SK-N-SH (cell line): ENCODE data around the gene DDX21. TPM values are rescaled to one million over a fixed set of nuclear protein-coding genes. Genes with fewer than 3 reads are reported as not detected.
"Not testable (repeated sequence)": the region's sequence is repeated elsewhere in the genome, so short reads cannot be mapped to it uniquely, and the experiment has no call there.

ENCODE experiments used
- CTCF ChIA-PET: fragments of 300-600, 350-600 bp; formaldehyde crosslinking; extraction: SDS; loops from one replicate; lab custom pipeline; 2021; lab: Yijun Ruan, JAX
- POLR2A ChIA-PET: fragments of 350-600 bp; sonication (Branson Sonifier 250); formaldehyde crosslinking; extraction: SDS; loops from one replicate; lab custom pipeline; 2020; ENCODE audit warnings: antibody characterized with exemption, inconsistent platforms; lab: Yijun Ruan, JAX
- DNase-seq: peaks from one replicate; pipeline ENCODE4 v3.0.0; 2012
- H2AFZ ChIP-seq: fragments of 200-600 bp; sonication (generic); 2 replicates; pipeline ENCODE4 v1.8.1; 2016; ENCODE audit warnings: antibody characterized with exemption, mild to moderate bottlenecking, low read depth
- H3F3A ChIP-seq: fragments of 200-600 bp; sonication (generic); replicated peaks from 2 replicates; pipeline ENCODE3; 2016; ENCODE audit warnings: antibody characterized with exemption, mild to moderate bottlenecking; ENCODE audit not compliant: insufficient read depth
- H3K27ac ChIP-seq, 2 experiments: fragments of 200-500 bp in 1 of 2; fragments of 200-600 bp in 1 of 2; sonication (Bioruptor generic) in 1 of 2; sonication (generic), shearing (Covaris generic) in 1 of 2; 2 replicates each; pipeline versions ENCODE4 v1.5.1 to v1.6.1; 2014 to 2016; ENCODE audit warnings: low read depth in 2 of 2, inconsistent platforms in 1 of 2, low read length in 1 of 2, mild to moderate bottlenecking in 1 of 2, mixed read lengths in 1 of 2
- H3K27me3 ChIP-seq: fragments of 200-600 bp; sonication (generic), shearing (Covaris generic); 2 replicates; pipeline ENCODE4 v1.6.1; 2016; ENCODE audit warnings: mixed run types; ENCODE audit not compliant: insufficient read depth
- H3K36me3 ChIP-seq, 2 experiments: fragments of 200-500 bp in 1 of 2; fragments of 200-600 bp in 1 of 2; sonication (Bioruptor generic) in 1 of 2; sonication (generic) in 1 of 2; replicated peaks in 1 of 2; 2 replicates each; pipeline versions ENCODE3 to v1.5.1; 2014 to 2016; ENCODE audit warnings: low read length in 1 of 2, mild to moderate bottlenecking in 1 of 2; ENCODE audit not compliant: insufficient read depth in 2 of 2, control insufficient read depth in 1 of 2
- H3K4me1 ChIP-seq, 2 experiments: fragments of 200-500 bp in 1 of 2; fragments of 200-600 bp in 1 of 2; sonication (Bioruptor generic) in 1 of 2; sonication (generic), shearing (Covaris generic) in 1 of 2; 2 replicates each; pipeline versions ENCODE4 v1.5.1 to v1.6.1; 2014 to 2016; ENCODE audit warnings: low read depth in 1 of 2, low read length in 1 of 2, mixed run types in 1 of 2; ENCODE audit not compliant: insufficient read depth in 2 of 2, control insufficient read depth in 1 of 2
- H3K4me2 ChIP-seq: fragments of 200-600 bp; sonication (generic), shearing (Covaris generic); 2 replicates; pipeline ENCODE4 v1.6.1; 2017; ENCODE audit warnings: mixed run types
- H3K4me3 ChIP-seq, 2 experiments: fragments of 200-500 bp in 1 of 2; fragments of 200-600 bp in 1 of 2; sonication (Bioruptor generic) in 1 of 2; sonication (generic), shearing (Covaris generic) in 1 of 2; 2 replicates each; pipeline versions ENCODE4 v1.5.1 to v1.8.1; 2014 to 2016; ENCODE audit warnings: low read depth in 2 of 2, inconsistent platforms in 1 of 2, low read length in 1 of 2, mild to moderate bottlenecking in 1 of 2, mixed read lengths in 1 of 2, moderate library complexity in 1 of 2
- H3K79me2 ChIP-seq: fragments of 200-600 bp; sonication (generic); 2 replicates; pipeline ENCODE4 v1.8.1; 2017; ENCODE audit warnings: mild to moderate bottlenecking; ENCODE audit not compliant: insufficient read depth
- H3K9ac ChIP-seq: fragments of 200-600 bp; sonication (generic); 2 replicates; pipeline ENCODE4 v1.6.1; 2017; ENCODE audit warnings: mixed run types
- H3K9me2 ChIP-seq: fragments of 200-600 bp; sonication (generic); 2 replicates; pipeline ENCODE4 v1.6.1; 2017; ENCODE audit warnings: mixed run types
- H3K9me3 ChIP-seq: fragments of 200-600 bp; sonication (generic); 2 replicates; pipeline ENCODE4 v1.6.1; 2017; ENCODE audit warnings: mixed run types, mild to moderate bottlenecking, moderate library complexity
- H4K20me1 ChIP-seq: fragments of 200-600 bp; sonication (generic); 2 replicates; pipeline ENCODE4 v1.6.1; 2017; ENCODE audit warnings: mild to moderate bottlenecking, mixed run types; ENCODE audit not compliant: insufficient read depth
- ELF1 ChIP-seq: IDR thresholded peaks from 2 replicates; pipeline ENCODE4 v1.4.0; 2012
- NFIC ChIP-seq: IDR thresholded peaks from 2 replicates; pipeline ENCODE4 v1.4.0; 2012; ENCODE audit warnings: borderline replicate concordance
- POLR2AphosphoS5 ChIP-seq: IDR thresholded peaks from 2 replicates; pipeline ENCODE4 v1.6.1; 2012; ENCODE audit warnings: low read depth, low read length
- RXRA ChIP-seq: IDR thresholded peaks from 2 replicates; pipeline ENCODE4 v1.4.0; 2012; ENCODE audit warnings: low read depth, mild to moderate bottlenecking, borderline replicate concordance
- TAF1 ChIP-seq: IDR thresholded peaks from 2 replicates; pipeline ENCODE4 v1.6.1; 2012; ENCODE audit warnings: low read depth, mild to moderate bottlenecking, low read length, moderate library complexity, borderline replicate concordance
- TCF12 ChIP-seq: IDR thresholded peaks from 2 replicates; pipeline ENCODE4 v1.4.0; 2012
- WGBS: methylation state at CpG from one replicate; pipeline ENCODE4 v1.1.6; 2017; ENCODE audit warnings: low lambda C conversion rate; 5-methylcytosine and 5-hydroxymethylcytosine counted together
- polyA plus RNA-seq, 3 experiments: library from polyadenylated mRNA; depleted of rRNA; stranded (reverse); fragments of >200 nt; gene quantifications; 2 replicates each; pipeline ENCODE4 v1.2.3, GENCODE V29; 2012
- TF ChIP-seq, protein P1 (sequence below): fragments of 150-350 bp; IDR thresholded peaks from 2 replicates; pipeline ENCODE4 v1.6.1; 2016; ENCODE audit warnings: mild to moderate bottlenecking, low read depth, low read length
- TF ChIP-seq, protein P2 (sequence below): IDR thresholded peaks from 2 replicates; pipeline ENCODE4; 2012
- TF ChIP-seq, protein P3 (sequence below): IDR thresholded peaks from 2 replicates; pipeline ENCODE4 v1.4.0; 2012; ENCODE audit warnings: low read depth, borderline replicate concordance

The DDX21 gene
- polyA plus RNA-seq, 1 of the 3 experiments (the other 2 are of a cell fraction), result 40.1 TPM

DNA sequence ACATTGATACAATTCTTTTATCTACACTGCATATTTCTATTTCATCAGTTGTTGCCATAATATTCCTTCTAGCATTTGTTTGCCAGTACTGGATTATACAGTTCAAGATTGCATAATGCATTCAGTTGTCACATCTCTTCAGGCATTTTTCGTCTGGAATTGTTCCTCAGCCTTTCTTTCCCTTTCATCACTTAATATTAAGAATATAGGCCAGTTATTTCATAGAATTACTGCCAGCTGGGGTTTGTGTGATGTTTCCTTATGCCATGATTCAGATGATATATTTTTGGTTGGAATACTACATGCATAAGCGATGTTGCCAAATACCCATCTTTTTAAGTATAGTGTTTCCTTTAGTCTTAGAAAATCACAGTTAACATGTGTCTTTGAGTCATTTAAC lies 53.4 kb downstream of the DDX21 start:
- Histone ChIP-seq H3K4me2 (no peak overlapping the region), H3K9me2 (no peaks in the 10 kb centered on the region), H3K9ac (no peak overlapping the region), H3F3A (peaks cover 9% of the 10 kb centered on the region), H3K9me3 (no peaks in the 10 kb centered on the region), H3K36me3 (peaks cover 52 to 67% of the 10 kb centered on the region in 2 experiments), H3K27ac (no peak overlapping the region), H4K20me1 (no peaks in the 10 kb centered on the region), H2AFZ (no peak overlapping the region), H3K4me3 (no peak overlapping the region), H3K27me3 (no peaks in the 10 kb centered on the region), H3K4me1 (no peaks in the 10 kb centered on the region), H3K79me2 (no peaks in the 10 kb centered on the region; the same call in 1 of the 2 replicates)
- ChIA-PET POLR2A (interaction anchor here (0.7 kb wide), 1 partner anchor 74 kb away, joined by 3 read pairs; no protein-coding TSS in a partner anchor), CTCF (interaction anchor here (2.3 kb wide), 1 partner anchor 83 kb away, joined by 11 read pairs; no protein-coding TSS in a partner anchor)
- DNase-seq, result no peak
- 76% methylated on average over 2 of the region's 2 CpGs for WGBS
- TF ChIP-seq, protein P1, sequence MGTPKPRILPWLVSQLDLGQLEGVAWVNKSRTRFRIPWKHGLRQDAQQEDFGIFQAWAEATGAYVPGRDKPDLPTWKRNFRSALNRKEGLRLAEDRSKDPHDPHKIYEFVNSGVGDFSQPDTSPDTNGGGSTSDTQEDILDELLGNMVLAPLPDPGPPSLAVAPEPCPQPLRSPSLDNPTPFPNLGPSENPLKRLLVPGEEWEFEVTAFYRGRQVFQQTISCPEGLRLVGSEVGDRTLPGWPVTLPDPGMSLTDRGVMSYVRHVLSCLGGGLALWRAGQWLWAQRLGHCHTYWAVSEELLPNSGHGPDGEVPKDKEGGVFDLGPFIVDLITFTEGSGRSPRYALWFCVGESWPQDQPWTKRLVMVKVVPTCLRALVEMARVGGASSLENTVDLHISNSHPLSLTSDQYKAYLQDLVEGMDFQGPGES, result no peak
- no peak for TF ChIP-seq TAF1

DNA sequence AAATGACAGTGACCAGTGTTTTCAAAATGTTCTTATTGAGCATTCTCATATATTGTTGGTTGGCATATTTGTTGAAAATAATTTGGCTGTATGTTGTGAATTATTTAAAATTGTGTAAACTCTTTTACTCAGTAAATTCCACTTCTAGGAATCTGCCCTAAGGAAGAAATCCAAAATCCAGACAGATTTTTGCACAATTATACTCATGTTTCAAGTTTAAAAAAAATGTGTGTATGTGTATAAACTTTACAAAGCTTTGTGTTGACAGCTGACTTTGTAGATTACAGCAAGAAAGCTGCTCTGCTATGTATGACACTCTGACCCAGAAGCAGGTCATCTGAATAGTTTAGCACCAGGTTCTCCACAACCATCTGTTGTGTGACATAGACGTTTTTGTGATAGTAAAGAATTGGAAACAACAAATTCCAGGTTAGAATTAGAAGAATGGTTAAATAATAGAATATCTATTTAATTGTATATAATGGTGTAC lies 54.2 kb downstream of the DDX21 start:
- Histone ChIP-seq H3K27me3 (no peaks in the 10 kb centered on the region), H3K79me2 (no peaks in the 10 kb centered on the region; the same call in 1 of the 2 replicates), H3K4me3 (no peak overlapping the region), H3K9ac (no peak overlapping the region), H3K4me1 (no peaks in the 10 kb centered on the region), H4K20me1 (no peaks in the 10 kb centered on the region), H3K4me2 (no peak overlapping the region), H3F3A (peaks cover 7% of the 10 kb centered on the region), H3K9me2 (no peaks in the 10 kb centered on the region), H2AFZ (no peak overlapping the region), H3K36me3 (peaks cover 49 to 65% of the 10 kb centered on the region in 2 experiments), H3K27ac (no peak overlapping the region), H3K9me3 (no peaks in the 10 kb centered on the region)
- POLR2A ChIA-PET, result interaction anchor here (0.7 kb wide), 1 partner anchor 73 kb away, joined by 3 read pairs; no protein-coding TSS in a partner anchor
- CTCF ChIA-PET, result interaction anchor here (1.1 to 2.3 kb wide), 2 partner anchors 10 to 83 kb away, joined by 4 to 11 read pairs; no protein-coding TSS in a partner anchor
- no peak for TF ChIP-seq POLR2AphosphoS5
- no peak for TF ChIP-seq NFIC
- no peak for TF ChIP-seq TAF1
- no peak for TF ChIP-seq ELF1
- TF ChIP-seq, protein P2, sequence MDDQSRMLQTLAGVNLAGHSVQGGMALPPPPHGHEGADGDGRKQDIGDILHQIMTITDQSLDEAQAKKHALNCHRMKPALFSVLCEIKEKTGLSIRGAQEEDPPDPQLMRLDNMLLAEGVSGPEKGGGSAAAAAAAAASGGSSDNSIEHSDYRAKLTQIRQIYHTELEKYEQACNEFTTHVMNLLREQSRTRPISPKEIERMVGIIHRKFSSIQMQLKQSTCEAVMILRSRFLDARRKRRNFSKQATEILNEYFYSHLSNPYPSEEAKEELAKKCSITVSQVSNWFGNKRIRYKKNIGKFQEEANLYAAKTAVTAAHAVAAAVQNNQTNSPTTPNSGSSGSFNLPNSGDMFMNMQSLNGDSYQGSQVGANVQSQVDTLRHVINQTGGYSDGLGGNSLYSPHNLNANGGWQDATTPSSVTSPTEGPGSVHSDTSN, result no peak
- TF ChIP-seq, protein P3, sequence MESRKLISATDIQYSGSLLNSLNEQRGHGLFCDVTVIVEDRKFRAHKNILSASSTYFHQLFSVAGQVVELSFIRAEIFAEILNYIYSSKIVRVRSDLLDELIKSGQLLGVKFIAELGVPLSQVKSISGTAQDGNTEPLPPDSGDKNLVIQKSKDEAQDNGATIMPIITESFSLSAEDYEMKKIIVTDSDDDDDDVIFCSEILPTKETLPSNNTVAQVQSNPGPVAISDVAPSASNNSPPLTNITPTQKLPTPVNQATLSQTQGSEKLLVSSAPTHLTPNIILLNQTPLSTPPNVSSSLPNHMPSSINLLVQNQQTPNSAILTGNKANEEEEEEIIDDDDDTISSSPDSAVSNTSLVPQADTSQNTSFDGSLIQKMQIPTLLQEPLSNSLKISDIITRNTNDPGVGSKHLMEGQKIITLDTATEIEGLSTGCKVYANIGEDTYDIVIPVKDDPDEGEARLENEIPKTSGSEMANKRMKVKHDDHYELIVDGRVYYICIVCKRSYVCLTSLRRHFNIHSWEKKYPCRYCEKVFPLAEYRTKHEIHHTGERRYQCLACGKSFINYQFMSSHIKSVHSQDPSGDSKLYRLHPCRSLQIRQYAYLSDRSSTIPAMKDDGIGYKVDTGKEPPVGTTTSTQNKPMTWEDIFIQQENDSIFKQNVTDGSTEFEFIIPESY, result no peak
- no peak for TF ChIP-seq RXRA
- no peak for TF ChIP-seq TCF12
- whole genome bisulfite sequencing, result 55% methylated on average over 1 of the region's 1 CpG
- no peak for DNase-seq

DNA sequence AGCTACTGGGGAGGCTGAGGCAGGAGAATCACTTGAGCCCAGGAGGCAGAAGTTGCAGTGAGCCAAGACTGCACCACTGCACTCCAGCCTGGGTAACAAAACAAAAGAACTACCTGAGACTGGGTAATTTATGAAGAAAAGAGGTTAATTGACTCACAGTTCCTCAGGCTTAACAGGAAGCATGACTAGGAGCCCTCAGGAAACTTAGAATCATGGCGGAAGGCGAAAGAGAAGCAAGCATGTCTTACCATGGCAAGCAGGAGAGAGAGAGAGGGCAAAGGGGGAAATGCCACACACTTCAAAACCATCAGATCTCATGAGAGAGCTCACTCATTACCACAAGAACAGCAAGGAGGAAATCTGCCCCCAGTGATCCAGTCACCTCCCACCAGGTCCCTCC lies 56.8 kb downstream of the DDX21 start:
- H3K36me3 ChIP-seq, result peaks cover 42 to 61% of the 10 kb centered on the region in 2 experiments
- H4K20me1 ChIP-seq, H3K27me3 ChIP-seq, POLR2A ChIA-PET, H3K9me2 ChIP-seq, H3K27ac ChIP-seq, H3K79me2 ChIP-seq, H3F3A ChIP-seq, H3K4me2 ChIP-seq, H3K9me3 ChIP-seq, CTCF ChIA-PET, H3K4me3 ChIP-seq, DNase-seq, H2AFZ ChIP-seq, H3K9ac ChIP-seq, H3K4me1 ChIP-seq: not testable (repeated sequence)
- 95% methylated on average over 2 of the region's 2 CpGs for WGBS
